HL-60 (cell line): Measurements from ENCODE around the gene GDI1.

ENCODE experiments used
- DNase-seq, 2 experiments: peaks; one replicate each; pipeline ENCODE4 v3.0.0-alpha.2; 2010 to 2020; ENCODE audit warnings: low read depth in 1 of 2, low spot score in 1 of 2
- H3K27ac ChIP-seq: fragments of 250-450 bp; sonication (Bioruptor Pico); replicated peaks from 2 replicates; pipeline ENCODE4 v1.5.1; 2020; ENCODE audit warnings: mild to moderate bottlenecking, moderate library complexity
- H3K27me3 ChIP-seq: fragments of 250-450 bp; sonication (Bioruptor Pico); 2 replicates; pipeline ENCODE4 v1.5.1; 2021; ENCODE audit warnings: mild to moderate bottlenecking, moderate library complexity; ENCODE audit not compliant: insufficient read depth, poor library complexity, severe bottlenecking
- H3K4me3 ChIP-seq: replicated peaks from 2 replicates; pipeline ENCODE4 v1.5.1; 2011; ENCODE audit warnings: mild to moderate bottlenecking, control low read depth, low read length; ENCODE audit not compliant: insufficient read depth
- GABPA ChIP-seq: IDR thresholded peaks from 2 replicates; pipeline ENCODE4 v1.6.1; 2012; ENCODE audit warnings: low read depth
- POLR2AphosphoS5 ChIP-seq: IDR thresholded peaks from 2 replicates; pipeline ENCODE4 v1.6.1; 2012; ENCODE audit warnings: low read depth
- SPI1 ChIP-seq: IDR thresholded peaks from 2 replicates; pipeline ENCODE4 v1.6.1; 2012; ENCODE audit warnings: low read depth, mild to moderate bottlenecking, borderline replicate concordance
- TF ChIP-seq, protein P1 (sequence below): IDR thresholded peaks from one replicate; pipeline ENCODE4 v1.5.1; 2011; ENCODE audit warnings: low read length, control low read depth, inconsistent platforms; ENCODE audit not compliant: insufficient read depth
- TF ChIP-seq, protein P2 (sequence below): IDR thresholded peaks from 2 replicates; pipeline ENCODE4 v1.6.1; 2012; ENCODE audit warnings: low read depth; ENCODE audit not compliant: insufficient replicate concordance

The GDI1 gene

DNA sequence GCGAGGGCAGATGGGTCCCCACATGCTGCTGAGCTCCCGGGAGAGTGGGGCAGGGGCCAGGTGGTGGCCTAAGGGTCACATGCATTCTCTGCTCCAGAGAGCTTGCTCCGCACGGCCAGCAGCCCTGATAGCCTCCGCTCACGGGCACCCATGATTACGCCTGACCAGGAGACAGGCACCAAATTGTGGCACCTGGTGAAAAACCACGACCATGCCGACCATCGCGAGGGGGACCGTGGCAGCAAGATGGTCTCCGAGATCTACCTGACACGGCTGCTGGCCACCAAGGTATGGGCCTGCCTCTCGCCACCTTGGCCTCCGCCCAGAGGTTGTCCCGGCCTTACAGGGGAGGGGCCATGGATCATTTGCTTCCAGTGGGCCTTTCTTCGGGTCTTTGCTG lies 32.9 kb downstream of the GDI1 start:
- TF ChIP-seq GABPA = no peak
- no peak for TF ChIP-seq POLR2AphosphoS5
- TF ChIP-seq, protein P1, sequence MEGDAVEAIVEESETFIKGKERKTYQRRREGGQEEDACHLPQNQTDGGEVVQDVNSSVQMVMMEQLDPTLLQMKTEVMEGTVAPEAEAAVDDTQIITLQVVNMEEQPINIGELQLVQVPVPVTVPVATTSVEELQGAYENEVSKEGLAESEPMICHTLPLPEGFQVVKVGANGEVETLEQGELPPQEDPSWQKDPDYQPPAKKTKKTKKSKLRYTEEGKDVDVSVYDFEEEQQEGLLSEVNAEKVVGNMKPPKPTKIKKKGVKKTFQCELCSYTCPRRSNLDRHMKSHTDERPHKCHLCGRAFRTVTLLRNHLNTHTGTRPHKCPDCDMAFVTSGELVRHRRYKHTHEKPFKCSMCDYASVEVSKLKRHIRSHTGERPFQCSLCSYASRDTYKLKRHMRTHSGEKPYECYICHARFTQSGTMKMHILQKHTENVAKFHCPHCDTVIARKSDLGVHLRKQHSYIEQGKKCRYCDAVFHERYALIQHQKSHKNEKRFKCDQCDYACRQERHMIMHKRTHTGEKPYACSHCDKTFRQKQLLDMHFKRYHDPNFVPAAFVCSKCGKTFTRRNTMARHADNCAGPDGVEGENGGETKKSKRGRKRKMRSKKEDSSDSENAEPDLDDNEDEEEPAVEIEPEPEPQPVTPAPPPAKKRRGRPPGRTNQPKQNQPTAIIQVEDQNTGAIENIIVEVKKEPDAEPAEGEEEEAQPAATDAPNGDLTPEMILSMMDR = no peak
- TF ChIP-seq SPI1 = no peak
- TF ChIP-seq, protein P2, sequence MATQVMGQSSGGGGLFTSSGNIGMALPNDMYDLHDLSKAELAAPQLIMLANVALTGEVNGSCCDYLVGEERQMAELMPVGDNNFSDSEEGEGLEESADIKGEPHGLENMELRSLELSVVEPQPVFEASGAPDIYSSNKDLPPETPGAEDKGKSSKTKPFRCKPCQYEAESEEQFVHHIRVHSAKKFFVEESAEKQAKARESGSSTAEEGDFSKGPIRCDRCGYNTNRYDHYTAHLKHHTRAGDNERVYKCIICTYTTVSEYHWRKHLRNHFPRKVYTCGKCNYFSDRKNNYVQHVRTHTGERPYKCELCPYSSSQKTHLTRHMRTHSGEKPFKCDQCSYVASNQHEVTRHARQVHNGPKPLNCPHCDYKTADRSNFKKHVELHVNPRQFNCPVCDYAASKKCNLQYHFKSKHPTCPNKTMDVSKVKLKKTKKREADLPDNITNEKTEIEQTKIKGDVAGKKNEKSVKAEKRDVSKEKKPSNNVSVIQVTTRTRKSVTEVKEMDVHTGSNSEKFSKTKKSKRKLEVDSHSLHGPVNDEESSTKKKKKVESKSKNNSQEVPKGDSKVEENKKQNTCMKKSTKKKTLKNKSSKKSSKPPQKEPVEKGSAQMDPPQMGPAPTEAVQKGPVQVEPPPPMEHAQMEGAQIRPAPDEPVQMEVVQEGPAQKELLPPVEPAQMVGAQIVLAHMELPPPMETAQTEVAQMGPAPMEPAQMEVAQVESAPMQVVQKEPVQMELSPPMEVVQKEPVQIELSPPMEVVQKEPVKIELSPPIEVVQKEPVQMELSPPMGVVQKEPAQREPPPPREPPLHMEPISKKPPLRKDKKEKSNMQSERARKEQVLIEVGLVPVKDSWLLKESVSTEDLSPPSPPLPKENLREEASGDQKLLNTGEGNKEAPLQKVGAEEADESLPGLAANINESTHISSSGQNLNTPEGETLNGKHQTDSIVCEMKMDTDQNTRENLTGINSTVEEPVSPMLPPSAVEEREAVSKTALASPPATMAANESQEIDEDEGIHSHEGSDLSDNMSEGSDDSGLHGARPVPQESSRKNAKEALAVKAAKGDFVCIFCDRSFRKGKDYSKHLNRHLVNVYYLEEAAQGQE = no peak
- Histone ChIP-seq H3K27ac (no peak overlapping the region), H3K4me3 (no peak overlapping the region), H3K27me3 (no peaks in the 10 kb centered on the region)
- no peak for DNase-seq

DNA sequence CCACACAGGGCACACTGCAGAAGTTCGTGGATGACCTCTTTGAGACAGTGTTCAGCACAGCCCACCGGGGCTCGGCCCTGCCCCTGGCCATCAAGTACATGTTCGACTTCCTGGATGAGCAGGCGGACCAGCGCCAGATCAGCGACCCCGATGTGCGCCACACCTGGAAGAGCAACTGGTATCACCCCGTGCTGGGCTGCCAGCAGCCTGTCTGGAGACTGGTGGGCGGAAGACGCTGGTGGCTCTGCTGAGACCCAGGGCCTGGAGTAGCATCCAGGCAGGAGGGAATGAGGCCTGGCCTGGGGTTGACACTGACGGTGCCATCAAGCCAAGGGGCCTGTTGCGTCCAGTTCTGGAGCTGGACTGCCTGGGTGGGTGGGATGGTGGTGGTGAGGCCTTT lies 33.5 kb downstream of the GDI1 start:
- Histone ChIP-seq H3K4me3 (no peak overlapping the region), H3K27ac (no peak overlapping the region), H3K27me3 (no peaks in the 10 kb centered on the region)
- TF ChIP-seq, protein P2 = no peak
- TF ChIP-seq, protein P1 = no peak
- TF ChIP-seq POLR2AphosphoS5 (no peak), SPI1 (no peak), GABPA (no peak)
- no peak for DNase-seq

DNA sequence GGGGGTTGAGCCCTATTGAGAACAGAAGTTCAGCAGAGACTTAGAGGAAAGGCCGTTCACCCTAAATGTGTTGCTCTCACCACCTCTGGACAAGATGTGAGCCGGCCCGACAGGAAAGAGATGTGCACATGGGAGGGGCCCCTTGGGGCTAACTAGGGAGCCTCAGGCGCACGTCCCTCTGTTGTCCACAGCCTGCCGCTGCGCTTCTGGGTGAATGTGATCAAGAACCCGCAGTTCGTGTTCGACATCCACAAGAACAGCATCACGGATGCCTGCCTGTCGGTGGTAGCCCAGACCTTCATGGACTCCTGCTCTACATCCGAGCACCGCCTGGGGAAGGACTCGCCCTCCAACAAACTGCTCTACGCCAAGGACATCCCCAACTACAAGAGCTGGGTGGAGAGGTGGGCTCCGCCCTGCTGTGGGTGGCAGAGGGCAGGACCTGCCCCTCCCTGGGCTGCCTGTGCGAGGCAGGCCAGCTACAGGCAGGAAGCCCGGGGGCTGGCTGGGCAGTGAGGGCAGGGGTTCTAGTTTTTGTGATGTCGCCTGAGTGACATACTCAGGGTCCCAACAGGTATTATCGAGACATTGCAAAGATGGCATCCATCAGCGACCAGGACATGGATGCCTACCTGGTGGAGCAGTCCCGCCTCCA lies 34.1 kb downstream of the GDI1 start:
- TF ChIP-seq POLR2AphosphoS5 = no peak
- TF ChIP-seq, protein P2 = no peak
- TF ChIP-seq GABPA = no peak
- TF ChIP-seq SPI1 = no peak
- TF ChIP-seq, protein P1 = no peak
- no peak for DNase-seq
- no peak overlapping the region for H3K27ac ChIP-seq
- no peak overlapping the region for H3K4me3 ChIP-seq
- H3K27me3 ChIP-seq = no peaks in the 10 kb centered on the region
